Kidney (tissue), 14 donors: ENCODE results near the gene PDSS2. TPM values are rescaled to one million over a fixed set of nuclear protein-coding genes. Genes with fewer than 3 reads are reported as not detected.
"Not testable (repeated sequence)": the region's sequence is repeated elsewhere in the genome, so short reads cannot be mapped to it uniquely, and the experiment has no call there.

Experiments used
- DNase-seq, 5 donors: peaks; one replicate each; pipeline ENCODE4 v3.0.0-alpha.2; 2013 to 2020
- FAIRE-seq: peaks from 2 replicates; lab custom pipeline; 2012; peaks lifted over from hg19 to GRCh38; lab: Jason Lieb, UNC
- H3K27ac ChIP-seq, 2 donors: one replicate each; pipeline ENCODE4 v1.7.0; 2013; ENCODE audit warnings: low read depth in 2 of 2, low read length in 2 of 2, inconsistent platforms in 1 of 2
- H3K27me3 ChIP-seq: one replicate; pipeline ENCODE4 v1.7.1; 2013; ENCODE audit warnings: low read length, inconsistent platforms; ENCODE audit not compliant: control insufficient read depth, insufficient read depth
- H3K36me3 ChIP-seq, 3 donors: one replicate each; pipeline versions ENCODE4 v1.7.0 to v1.7.1; 2013; ENCODE audit warnings: low read length in 3 of 3, control low read depth in 1 of 3, inconsistent platforms in 1 of 3; ENCODE audit not compliant: insufficient read depth in 3 of 3, control insufficient read depth in 2 of 3
- H3K4me1 ChIP-seq, 3 donors: one replicate each; pipeline versions ENCODE4 v1.7.0 to v1.7.1; 2013; ENCODE audit warnings: low read length in 3 of 3, inconsistent platforms in 1 of 3, low read depth in 1 of 3; ENCODE audit not compliant: control insufficient read depth in 2 of 3, insufficient read depth in 2 of 3
- H3K4me3 ChIP-seq, 3 donors: one replicate each; pipeline versions ENCODE4 v1.7.0 to v1.8.1; 2013; ENCODE audit warnings: low read length in 3 of 3, control low read depth in 1 of 3, inconsistent platforms in 1 of 3
- H3K9ac ChIP-seq, 3 donors: one replicate each; pipeline versions ENCODE4 v1.7.0 to v1.7.1; 2013; ENCODE audit warnings: low read length in 3 of 3, control low read depth in 1 of 3, inconsistent platforms in 1 of 3
- H3K9me3 ChIP-seq, 3 donors: one replicate each; pipeline versions ENCODE4 v1.7.0 to v1.7.1; 2013; ENCODE audit warnings: low read length in 3 of 3, control low read depth in 1 of 3, inconsistent platforms in 1 of 3; ENCODE audit not compliant: control insufficient read depth in 2 of 3, insufficient read depth in 1 of 3
- CTCF ChIP-seq: IDR thresholded peaks from 3 replicates; pipeline ENCODE4 v1.5.1; 2012; ENCODE audit warnings: mild to moderate bottlenecking, moderate library complexity, borderline replicate concordance; ENCODE audit not compliant: insufficient read depth; ENCODE audit errors: extremely low read depth
- intact Hi-C: fragments of 100-400 bp; cut with DNase I; formaldehyde crosslinking; loops from one replicate; pipeline ENCODE4 v1.11.1; 2022
- polyA plus RNA-seq: library from polyadenylated mRNA; stranded (reverse); fragments of 350-450 nt; fragmentation: Illumina TruSeq; extraction: RNeasy Lipid Tissue Mini Kit (QIAGEN cat#74804); gene quantifications from one replicate; pipeline ENCODE4 v1.2.3, GENCODE V29; 2014; ENCODE audit warnings: low read depth, low replicate concordance; ENCODE audit not compliant: insufficient read depth
- total RNA-seq: library from RNA; stranded (reverse); fragmentation: NEBNext Ultra II Directional; extraction: Animal tissue kit (Norgen Biotek cat#: 25700); gene quantifications from one replicate; pipeline ENCODE4 v1.2.1, GENCODE V29; 2021
- donor health status: control.
- donor health status: control.
- donor health status: control.
- donor health status: control.
- donor health status: control.
- donor health status: DM: yes; HTN: yes; CAD: no.
- donor health status: Normal renal cell carcinoma (clear cell type).

PDSS2 gene
- total and polyA plus RNA-seq, 2 donors from 2014 or later: 16.4 to 20.7 TPM

DNA sequence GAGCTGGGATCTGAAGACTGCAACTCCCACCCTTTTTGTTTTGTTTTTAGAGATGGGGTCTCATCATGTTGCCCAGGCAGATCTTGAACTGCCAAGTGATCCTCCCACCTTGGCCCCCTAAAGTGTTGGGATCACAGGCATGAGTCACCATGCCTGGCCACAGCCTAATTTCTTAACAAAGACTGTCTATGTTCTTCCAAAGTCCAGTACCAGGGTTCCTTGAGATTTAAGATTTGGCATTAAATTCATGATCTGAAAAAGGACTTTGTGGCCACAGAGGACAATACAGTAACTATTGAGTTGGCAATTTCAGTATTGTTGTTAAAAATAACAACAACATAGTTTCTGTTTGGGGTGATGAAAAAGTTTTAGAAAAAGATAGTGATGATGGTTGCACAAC is 315.4 kb downstream of the PDSS2 start:
- no peak for FAIRE-seq
- Histone ChIP-seq H3K4me1 (no peaks in the 10 kb centered on the region), H3K4me3 (no peak overlapping the region)

DNA sequence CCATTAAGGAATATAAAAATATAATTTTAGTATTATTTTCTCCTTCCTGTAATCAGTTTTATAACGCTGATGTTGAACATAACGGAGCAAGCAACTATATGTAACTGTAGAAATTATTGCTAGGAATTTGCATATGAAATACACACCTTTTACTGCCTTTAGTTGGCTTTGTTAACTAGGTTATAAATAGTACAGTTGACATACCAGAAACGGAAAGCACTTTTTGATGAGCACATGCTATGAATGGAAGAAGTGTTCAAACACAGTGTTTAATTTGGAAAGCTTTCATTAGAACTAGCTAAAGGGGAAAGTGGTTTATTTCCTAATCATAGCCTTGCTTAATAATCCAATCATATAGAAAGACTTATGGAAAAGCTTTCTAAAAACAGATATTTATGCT is 318.8 kb downstream of the PDSS2 start:
- intact Hi-C loops: no loop called here
- no peaks in the 10 kb centered on the region for H3K4me1 ChIP-seq
- no peaks in the 10 kb centered on the region for H3K9me3 ChIP-seq
- FAIRE-seq: no peak
- H3K27ac ChIP-seq: no peak overlapping the region
- no peak overlapping the region for H3K4me3 ChIP-seq
- no peak overlapping the region for H3K9ac ChIP-seq
- no peaks in the 10 kb centered on the region for H3K27me3 ChIP-seq
- no peak for TF ChIP-seq CTCF
- no peaks in the 10 kb centered on the region for H3K36me3 ChIP-seq
- DNase-seq: no peak

More for the DNA sequence above, 315.4 kb downstream of the PDSS2 start:
- H3K9ac ChIP-seq: no peak overlapping the region
- no peaks in the 10 kb centered on the region for H3K27me3 ChIP-seq
- intact Hi-C loops: no loop called here
- H3K27ac ChIP-seq: no peak overlapping the region
- no peaks in the 10 kb centered on the region for H3K9me3 ChIP-seq
- no peaks in the 10 kb centered on the region for H3K36me3 ChIP-seq
- TF ChIP-seq CTCF: no peak
- no peak for DNase-seq

- FAIRE-seq, H3K27me3 ChIP-seq, H3K4me3 ChIP-seq, H3K9me3 ChIP-seq, H3K27ac ChIP-seq, intact Hi-C loops, H3K9ac ChIP-seq, H3K4me1 ChIP-seq, H3K36me3 ChIP-seq: not testable (repeated sequence)
- peak in 1 of 5 donors; percentile 2 for DNase-seq
These were observed 323.0 kb downstream of the PDSS2 start for GRCh38 chr6:107136324-107136723.

GRCh38 chr6:107135048-107135680 is 324.2 kb downstream of the PDSS2 start:
- H3K36me3 ChIP-seq, H3K27me3 ChIP-seq, H3K4me1 ChIP-seq, H3K4me3 ChIP-seq, DNase-seq, H3K27ac ChIP-seq, H3K9me3 ChIP-seq, H3K9ac ChIP-seq, FAIRE-seq, intact Hi-C loops: not testable (repeated sequence)
